ENCODE results near the gene ATF7IP2. TPM values are rescaled to one million over a fixed set of nuclear protein-coding genes. Genes with fewer than 3 reads are reported as not detected.
"Not testable (repeated sequence)": the region's sequence is repeated elsewhere in the genome, so short reads cannot be mapped to it uniquely, and the experiment has no call there.

Gene ATF7IP2
- total and polyA plus RNA-seq, 2 donors (not counting 1 experiment from before 2014, with no cell fraction given): 0.89 to 1.2 TPM

DNA sequence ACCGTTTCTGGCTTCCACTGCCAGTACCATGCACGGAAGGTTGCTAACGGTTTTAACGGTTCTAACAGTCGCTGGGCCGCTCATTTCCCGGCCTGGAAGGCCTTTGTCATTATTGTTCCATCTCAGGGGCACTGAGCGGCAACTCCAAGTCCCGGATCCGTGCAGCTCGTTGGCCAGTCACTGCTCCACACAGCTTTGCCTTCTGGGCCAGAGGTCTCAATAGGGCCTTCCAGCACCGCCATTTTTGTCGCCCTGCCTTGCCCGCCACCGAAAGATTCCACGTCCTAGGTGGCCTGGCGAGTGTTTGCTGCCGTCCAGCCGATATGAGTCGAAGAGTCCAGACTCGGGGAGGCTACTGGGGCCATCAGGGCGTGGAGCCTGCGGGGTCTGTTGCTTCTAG is 30.3 kb upstream of the ATF7IP2 start:
- H3K9ac ChIP-seq (ENCODE audit: insufficient read depth, low read length): no peak overlapping the region
- H3K36me3 ChIP-seq (ENCODE audit: control insufficient read depth, insufficient read depth, low read length): no peaks in the 10 kb centered on the region
- no peak overlapping the region for H3K27ac ChIP-seq (ENCODE audit: insufficient read depth, low read length)
- DNase-seq (ENCODE audit: low read depth in 2 of 2): no peak
- no peak overlapping the region for H2AFZ ChIP-seq (ENCODE audit: low read length)
- H4K20me1 ChIP-seq (ENCODE audit: control insufficient read depth, extremely low read depth, insufficient read depth, low read length): no peaks in the 10 kb centered on the region
- H3K27me3 ChIP-seq (ENCODE audit: control insufficient read depth, insufficient read depth, low read length): no peaks in the 10 kb centered on the region
- H3K9me3 ChIP-seq (ENCODE audit: control insufficient read depth, insufficient read depth, low read depth, low read length): no peaks in the 10 kb centered on the region
- no peak overlapping the region for H3K4me3 ChIP-seq (replicated peaks in 1 of 4; ENCODE audit: control extremely low read depth in 1 of 4, insufficient read depth in 1 of 4, low read depth in 3 of 4, low read length in 4 of 4)
- H3K4me1 ChIP-seq (ENCODE audit: control insufficient read depth, extremely low read depth, insufficient read depth, low read length): no peaks in the 10 kb centered on the region
- H3K79me2 ChIP-seq (ENCODE audit: control insufficient read depth, insufficient read depth, low read length): no peaks in the 10 kb centered on the region
- H3K4me2 ChIP-seq (ENCODE audit: extremely low read depth, insufficient read depth, low read length): no peak overlapping the region
- no peak for TF ChIP-seq EZH2 (IDR thresholded peaks at IDR 0.05; ENCODE audit: low read length, missing control alignments)
- TF ChIP-seq, protein P1, sequence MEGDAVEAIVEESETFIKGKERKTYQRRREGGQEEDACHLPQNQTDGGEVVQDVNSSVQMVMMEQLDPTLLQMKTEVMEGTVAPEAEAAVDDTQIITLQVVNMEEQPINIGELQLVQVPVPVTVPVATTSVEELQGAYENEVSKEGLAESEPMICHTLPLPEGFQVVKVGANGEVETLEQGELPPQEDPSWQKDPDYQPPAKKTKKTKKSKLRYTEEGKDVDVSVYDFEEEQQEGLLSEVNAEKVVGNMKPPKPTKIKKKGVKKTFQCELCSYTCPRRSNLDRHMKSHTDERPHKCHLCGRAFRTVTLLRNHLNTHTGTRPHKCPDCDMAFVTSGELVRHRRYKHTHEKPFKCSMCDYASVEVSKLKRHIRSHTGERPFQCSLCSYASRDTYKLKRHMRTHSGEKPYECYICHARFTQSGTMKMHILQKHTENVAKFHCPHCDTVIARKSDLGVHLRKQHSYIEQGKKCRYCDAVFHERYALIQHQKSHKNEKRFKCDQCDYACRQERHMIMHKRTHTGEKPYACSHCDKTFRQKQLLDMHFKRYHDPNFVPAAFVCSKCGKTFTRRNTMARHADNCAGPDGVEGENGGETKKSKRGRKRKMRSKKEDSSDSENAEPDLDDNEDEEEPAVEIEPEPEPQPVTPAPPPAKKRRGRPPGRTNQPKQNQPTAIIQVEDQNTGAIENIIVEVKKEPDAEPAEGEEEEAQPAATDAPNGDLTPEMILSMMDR (conservative IDR thresholded peaks at IDR 0.05 in 1 of 2, IDR thresholded peaks at IDR 0.05 in 1 of 2; ENCODE audit: low read depth in 1 of 2, low read length in 2 of 2): no peak

DNA sequence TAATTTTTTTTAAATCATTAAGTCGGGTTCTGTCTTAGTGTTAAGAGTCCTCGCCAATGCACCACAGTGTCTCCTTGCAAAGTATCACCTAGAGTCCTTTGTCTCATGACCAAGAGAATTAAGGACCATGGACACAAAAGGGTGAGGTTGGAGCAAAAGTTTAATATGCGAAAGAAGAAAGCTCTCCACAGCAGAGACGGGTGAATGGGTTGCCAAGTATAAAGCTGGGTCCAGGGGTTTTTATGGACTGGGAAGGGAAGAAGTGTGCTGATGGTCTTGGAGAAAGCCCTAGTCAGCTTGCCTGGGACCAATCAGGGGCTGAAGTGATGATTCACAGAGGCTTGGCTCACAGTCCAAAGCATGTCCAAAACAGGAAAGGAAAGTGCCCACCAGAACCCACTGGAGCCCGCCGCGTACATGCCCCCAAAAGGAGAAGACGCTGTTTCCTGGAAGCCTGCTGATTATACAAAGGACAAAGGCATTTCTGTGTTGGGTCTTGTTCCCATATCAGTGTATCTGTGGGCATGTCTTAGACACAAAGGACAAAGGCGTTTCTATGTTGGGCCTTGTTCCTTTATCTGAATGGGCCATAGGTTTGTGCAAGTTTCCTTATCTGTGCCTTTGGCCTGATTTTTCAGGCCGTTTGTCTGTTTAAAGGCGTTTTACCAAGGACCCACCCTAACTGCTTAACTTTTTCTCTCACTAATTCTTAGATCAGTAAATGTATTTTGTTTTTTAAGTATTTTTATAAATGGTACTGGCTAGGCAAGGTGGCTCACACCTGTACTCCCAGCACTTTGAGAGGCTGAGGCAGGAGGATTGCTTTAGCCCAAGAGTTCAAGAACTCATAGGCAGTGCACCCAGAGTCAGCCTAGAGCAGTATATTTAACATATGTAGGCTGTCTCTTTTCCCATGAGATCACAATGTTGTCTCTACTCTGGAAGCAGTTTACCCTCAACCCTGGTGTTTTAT is 28.7 kb upstream of the ATF7IP2 start:
- no peaks in the 10 kb centered on the region for H3K9me3 ChIP-seq (ENCODE audit: control insufficient read depth, insufficient read depth, low read depth, low read length)
- no peak overlapping the region for H3K27ac ChIP-seq (ENCODE audit: insufficient read depth, low read length)
- no peaks in the 10 kb centered on the region for H3K36me3 ChIP-seq (ENCODE audit: control insufficient read depth, insufficient read depth, low read length)
- DNase-seq (ENCODE audit: low read depth in 2 of 2): no peak
- H2AFZ ChIP-seq (ENCODE audit: low read length): no peak overlapping the region
- H3K79me2 ChIP-seq (ENCODE audit: control insufficient read depth, insufficient read depth, low read length): no peaks in the 10 kb centered on the region
- no peak for TF ChIP-seq EZH2 (IDR thresholded peaks at IDR 0.05; ENCODE audit: low read length, missing control alignments)
- TF ChIP-seq, protein P1 (conservative IDR thresholded peaks at IDR 0.05 in 1 of 2, IDR thresholded peaks at IDR 0.05 in 1 of 2; ENCODE audit: low read depth in 1 of 2, low read length in 2 of 2): no peak
- no peak overlapping the region for H3K9ac ChIP-seq (ENCODE audit: insufficient read depth, low read length)
- H3K4me3 ChIP-seq (replicated peaks in 1 of 4; ENCODE audit: control extremely low read depth in 1 of 4, insufficient read depth in 1 of 4, low read depth in 3 of 4, low read length in 4 of 4): no peak overlapping the region
- H3K4me1 ChIP-seq (ENCODE audit: control insufficient read depth, extremely low read depth, insufficient read depth, low read length): no peaks in the 10 kb centered on the region
- no peak overlapping the region for H3K4me2 ChIP-seq (ENCODE audit: extremely low read depth, insufficient read depth, low read length)
- no peaks in the 10 kb centered on the region for H4K20me1 ChIP-seq (ENCODE audit: control insufficient read depth, extremely low read depth, insufficient read depth, low read length)
- no peaks in the 10 kb centered on the region for H3K27me3 ChIP-seq (ENCODE audit: control insufficient read depth, insufficient read depth, low read length)

DNA sequence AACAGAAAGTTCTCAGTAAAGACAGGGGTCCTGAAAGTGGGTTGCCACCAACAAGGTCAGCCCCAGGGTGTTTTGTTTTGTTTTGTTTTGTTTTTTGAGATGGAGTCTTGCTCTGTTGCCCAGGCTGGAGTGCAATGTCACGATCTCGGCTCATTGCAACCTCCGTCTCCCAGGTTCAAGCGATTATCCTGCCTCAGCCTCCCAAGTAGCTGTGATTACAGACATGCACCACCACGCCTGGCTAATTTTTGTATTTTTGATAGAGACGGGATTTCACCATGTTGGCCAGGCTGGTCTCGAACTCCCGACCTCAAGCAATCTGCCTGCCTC is 24.1 kb upstream of the ATF7IP2 start:
- H3K27me3 ChIP-seq (ENCODE audit: control insufficient read depth, insufficient read depth, low read length); H3K27ac ChIP-seq (ENCODE audit: insufficient read depth, low read length); H3K9ac ChIP-seq (ENCODE audit: insufficient read depth, low read length); H3K4me1 ChIP-seq (ENCODE audit: control insufficient read depth, extremely low read depth, insufficient read depth, low read length); H3K36me3 ChIP-seq (ENCODE audit: control insufficient read depth, insufficient read depth, low read length); H3K9me3 ChIP-seq (ENCODE audit: control insufficient read depth, insufficient read depth, low read depth, low read length); H3K4me3 ChIP-seq (replicated peaks in 1 of 4; ENCODE audit: control extremely low read depth in 1 of 4, insufficient read depth in 1 of 4, low read depth in 3 of 4, low read length in 4 of 4); DNase-seq (ENCODE audit: low read depth in 2 of 2); H2AFZ ChIP-seq (ENCODE audit: low read length); H4K20me1 ChIP-seq (ENCODE audit: control insufficient read depth, extremely low read depth, insufficient read depth, low read length); H3K79me2 ChIP-seq (ENCODE audit: control insufficient read depth, insufficient read depth, low read length); H3K4me2 ChIP-seq (ENCODE audit: extremely low read depth, insufficient read depth, low read length): not testable (repeated sequence)
